ENCODE results near the gene MUC7.

- no peak for TF ChIP-seq CTCF (IDR thresholded peaks at IDR 0.05; ENCODE audit: poor library complexity, severe bottlenecking)
- TF ChIP-seq POLR2AphosphoS5 (IDR thresholded peaks at IDR 0.05) = no peak
- no peak for TF ChIP-seq EP300 (conservative IDR thresholded peaks at IDR 0.05; ENCODE audit: poor library complexity, severe bottlenecking)
- TF ChIP-seq TAF1 (IDR thresholded peaks at IDR 0.05; ENCODE audit: low read depth) = no peak
- no peak for TF ChIP-seq EZH2 (IDR thresholded peaks at IDR 0.05; ENCODE audit: borderline replicate concordance, insufficient read depth, low read length, poor library complexity, severe bottlenecking)
- TF ChIP-seq REST (IDR thresholded peaks at IDR 0.05; ENCODE audit: borderline replicate concordance) = no peak
Observed at GRCh38 chr4:70471897-70472296, at the start of gene MUC7.
